SK-N-SH treated with all-trans-retinoic acid at 6 μM for 48 hours (cell line): Measurements from ENCODE around the gene ETFRF1.

Experiments
- ARNTL ChIP-seq: fragments of 450-650 bp; formaldehyde crosslinking; IDR thresholded peaks from 2 replicates; pipeline ENCODE4 v1.5.0; 2020; ENCODE audit warnings: low read depth, mild to moderate bottlenecking, moderate library complexity, borderline replicate concordance
- CREB5 ChIP-seq: fragments of 250-450 bp; sonication (Bioruptor Pico); IDR thresholded peaks from 2 replicates; pipeline ENCODE4 v1.5.1; 2020; ENCODE audit warnings: low read depth, mild to moderate bottlenecking, moderate library complexity
- CSDC2 ChIP-seq: fragments of 250-450 bp; sonication (Bioruptor Pico); IDR thresholded peaks from 2 replicates; pipeline ENCODE4 v1.5.0; 2020; ENCODE audit warnings: mild to moderate bottlenecking, moderate library complexity
- OSR1 ChIP-seq: fragments of 250-450 bp; sonication (Bioruptor Pico); IDR thresholded peaks from 2 replicates; pipeline ENCODE4 v1.8.0; 2022; ENCODE audit warnings: moderate library complexity, mild to moderate bottlenecking, inconsistent platforms
- PATZ1 ChIP-seq: fragments of 250-450 bp; sonication (Bioruptor Pico); IDR thresholded peaks from 2 replicates; pipeline ENCODE4 v1.8.0; 2020; ENCODE audit warnings: mild to moderate bottlenecking, moderate library complexity, borderline replicate concordance
- POU6F1 ChIP-seq: fragments of 250-450 bp; sonication (Bioruptor Pico); IDR thresholded peaks from 2 replicates; pipeline ENCODE4 v1.8.0; 2021; ENCODE audit warnings: low read depth, mild to moderate bottlenecking, moderate library complexity, borderline replicate concordance
- TOX ChIP-seq: fragments of 250-450 bp; sonication (Bioruptor Pico); IDR thresholded peaks from 2 replicates; pipeline ENCODE4 v1.8.0; 2021; ENCODE audit warnings: mild to moderate bottlenecking, moderate library complexity, borderline replicate concordance
- ZFP3 ChIP-seq: fragments of 250-450 bp; sonication (Bioruptor Pico); IDR thresholded peaks from 2 replicates; pipeline ENCODE4 v1.5.0; 2020; ENCODE audit warnings: mild to moderate bottlenecking, moderate library complexity
- ZFP30 ChIP-seq: fragments of 450-650 bp; formaldehyde crosslinking; IDR thresholded peaks from 2 replicates; pipeline ENCODE4 v1.5.0; 2022; ENCODE audit warnings: mild to moderate bottlenecking, moderate library complexity
- ZNF565 ChIP-seq: fragments of 450-650 bp; formaldehyde crosslinking; conservative IDR thresholded peaks from 2 replicates; pipeline ENCODE4 v1.5.0; 2020; ENCODE audit warnings: low read depth, mild to moderate bottlenecking, moderate library complexity

GRCh38 chr12:25200703-25201102, 5.7 kb downstream of the ETFRF1 start:
- TF ChIP-seq PATZ1 (CRISPR knock-in tag) (0 out of 2 replicates have a peak, but pooled peaks have one; percentile 10), ARNTL (CRISPR knock-in tag) (no peak), CSDC2 (CRISPR knock-in tag) (no peak), ZNF565 (CRISPR knock-in tag) (no peak), ZFP3 (CRISPR knock-in tag) (0 out of 2 replicates have a peak, but pooled peaks have one; percentile 53), POU6F1 (no peak), CREB5 (CRISPR knock-in tag) (no peak), OSR1 (no peak), TOX (no peak), ZFP30 (CRISPR knock-in tag) (no peak)
